ENCODE results near the gene RPS6KC1. TPM values are rescaled to one million over a fixed set of nuclear protein-coding genes. Genes with fewer than 3 reads are reported as not detected.

Gene RPS6KC1
- total RNA-seq, 1 donor from 2014 or later: 25.6 TPM

- Histone ChIP-seq H3K27me3 (ENCODE audit: insufficient read depth, low read length) (no peaks in the 10 kb centered on the region), H3K27ac (ENCODE audit: low read depth, low read length) (peak overlapping the region; percentile 51)
Observed at GRCh38 chr1:213050745-213051126, 305 bp upstream of the RPS6KC1 start.

GRCh38 chr1:213051881-213052202 is 801 bp downstream of the RPS6KC1 start:
- peaks cover 20% of the 10 kb centered on the region for H3K4me1 Mint-ChIP-seq (ENCODE audit: low read depth, unreplicated experiment)
- Histone ChIP-seq H3K9ac (ENCODE audit: low read length) (peak overlapping the region; percentile 84), H3K27me3 (ENCODE audit: insufficient read depth, low read length) (no peaks in the 10 kb centered on the region), H3K9me3 (ENCODE audit: insufficient read depth, low read depth, low read length) (no peaks in the 10 kb centered on the region), H3K4me2 (ENCODE audit: low read length) (peak overlapping the region; percentile 80), H3K4me1 (ENCODE audit: insufficient read depth, low read length) (no peaks in the 10 kb centered on the region), H4K20me1 (ENCODE audit: insufficient read depth, low read length) (peaks cover 28% of the 10 kb centered on the region), H2AFZ (ENCODE audit: low read depth, low read length) (peak overlapping the region; percentile 90), H3K36me3 (ENCODE audit: insufficient read depth, low read length) (no peaks in the 10 kb centered on the region), H3K79me2 (ENCODE audit: insufficient read depth, low read length) (peaks cover 56% of the 10 kb centered on the region), H3K4me3 (ENCODE audit: insufficient read depth, low read depth, low read length) (peak overlapping the region; percentile 95), H3K27ac (ENCODE audit: low read depth, low read length) (peak overlapping the region; percentile 51)
- H3K9me3 Mint-ChIP-seq (ENCODE audit: unreplicated experiment): no peaks in the 10 kb centered on the region
- peak overlapping the region; percentile 100 for H3K4me3 Mint-ChIP-seq (ENCODE audit: unreplicated experiment)
- DNase-seq (ENCODE audit: low read depth) (no peak), FAIRE-seq (no peak)
- no peak for TF ChIP-seq CTCF (IDR thresholded peaks at IDR 0.05; ENCODE audit: insufficient read depth, low read depth, low read length)
- no peak for TF ChIP-seq EZH2 (IDR thresholded peaks at IDR 0.05; ENCODE audit: insufficient read depth, low read length)
- peak overlapping the region; percentile 96 for H3K27ac Mint-ChIP-seq (ENCODE audit: unreplicated experiment)
- no peaks in the 10 kb centered on the region for H3K36me3 Mint-ChIP-seq (ENCODE audit: low read depth, unreplicated experiment)
- H3K27me3 Mint-ChIP-seq (ENCODE audit: low read depth, unreplicated experiment): no peaks in the 10 kb centered on the region

More at GRCh38 chr1:213050745-213051126, 305 bp upstream of the RPS6KC1 start:
- Histone ChIP-seq H3K4me2 (ENCODE audit: low read length) (peak overlapping the region; percentile 80), H3K4me1 (ENCODE audit: insufficient read depth, low read length) (no peaks in the 10 kb centered on the region), H3K36me3 (ENCODE audit: insufficient read depth, low read length) (no peaks in the 10 kb centered on the region), H3K9ac (ENCODE audit: low read length) (peak overlapping the region; percentile 84), H2AFZ (ENCODE audit: low read depth, low read length) (peak overlapping the region; percentile 90), H3K4me3 (ENCODE audit: insufficient read depth, low read depth, low read length) (peak overlapping the region; percentile 95), H3K9me3 (ENCODE audit: insufficient read depth, low read depth, low read length) (no peaks in the 10 kb centered on the region), H4K20me1 (ENCODE audit: insufficient read depth, low read length) (peaks cover 17% of the 10 kb centered on the region), H3K79me2 (ENCODE audit: insufficient read depth, low read length) (peaks cover 45% of the 10 kb centered on the region)
- Mint-ChIP-seq H3K27ac (ENCODE audit: unreplicated experiment) (peak overlapping the region; percentile 75), H3K9me3 (ENCODE audit: unreplicated experiment) (no peaks in the 10 kb centered on the region), H3K27me3 (ENCODE audit: low read depth, unreplicated experiment) (no peaks in the 10 kb centered on the region), H3K4me3 (ENCODE audit: unreplicated experiment) (peak overlapping the region; percentile 100), H3K36me3 (ENCODE audit: low read depth, unreplicated experiment) (no peaks in the 10 kb centered on the region), H3K4me1 (ENCODE audit: low read depth, unreplicated experiment) (peaks cover 20% of the 10 kb centered on the region)
- TF ChIP-seq EZH2 (IDR thresholded peaks at IDR 0.05; ENCODE audit: insufficient read depth, low read length): no peak
- no peak for TF ChIP-seq CTCF (IDR thresholded peaks at IDR 0.05; ENCODE audit: insufficient read depth, low read depth, low read length)
- FAIRE-seq (no peak), DNase-seq (ENCODE audit: low read depth) (no peak)

GRCh38 chr1:213053455-213053854 is 2.4 kb downstream of the RPS6KC1 start:
- Histone ChIP-seq H3K36me3 (ENCODE audit: insufficient read depth, low read length) (no peaks in the 10 kb centered on the region), H3K9me3 (ENCODE audit: insufficient read depth, low read depth, low read length) (no peaks in the 10 kb centered on the region), H3K79me2 (ENCODE audit: insufficient read depth, low read length) (peaks cover 70% of the 10 kb centered on the region), H3K27ac (ENCODE audit: low read depth, low read length) (no peak overlapping the region), H3K4me1 (ENCODE audit: insufficient read depth, low read length) (no peaks in the 10 kb centered on the region), H2AFZ (ENCODE audit: low read depth, low read length) (no peak overlapping the region), H3K4me2 (ENCODE audit: low read length) (no peak overlapping the region), H3K4me3 (ENCODE audit: insufficient read depth, low read depth, low read length) (no peak overlapping the region), H3K9ac (ENCODE audit: low read length) (no peak overlapping the region), H4K20me1 (ENCODE audit: insufficient read depth, low read length) (peaks cover 43% of the 10 kb centered on the region), H3K27me3 (ENCODE audit: insufficient read depth, low read length) (no peaks in the 10 kb centered on the region)
- DNase-seq (ENCODE audit: low read depth) (no peak), FAIRE-seq (no peak)
- H3K4me3 Mint-ChIP-seq (ENCODE audit: unreplicated experiment): peak overlapping the region; percentile 71
- no peaks in the 10 kb centered on the region for H3K9me3 Mint-ChIP-seq (ENCODE audit: unreplicated experiment)
- TF ChIP-seq EZH2 (IDR thresholded peaks at IDR 0.05; ENCODE audit: insufficient read depth, low read length) (no peak), CTCF (IDR thresholded peaks at IDR 0.05; ENCODE audit: insufficient read depth, low read depth, low read length) (no peak)
- no peak overlapping the region for H3K27ac Mint-ChIP-seq (ENCODE audit: unreplicated experiment)
- peaks cover 20% of the 10 kb centered on the region for H3K4me1 Mint-ChIP-seq (ENCODE audit: low read depth, unreplicated experiment)
- H3K27me3 Mint-ChIP-seq (ENCODE audit: low read depth, unreplicated experiment): no peaks in the 10 kb centered on the region
- no peaks in the 10 kb centered on the region for H3K36me3 Mint-ChIP-seq (ENCODE audit: low read depth, unreplicated experiment)

All from astrocyte (in vitro differentiated cells and primary cell).